Trophoblast cell (in vitro differentiated cells and primary cell): ENCODE measurements around the gene ACOT11.
A peak's percentile ranks its signal among the peaks of the same experiment; 100 is the strongest.

ENCODE experiments used
- DNase-seq, 2 donors: peaks; one replicate each; pipeline ENCODE4 v3.0.0-alpha.2; 2016
- H2AFZ ChIP-seq: 2 replicates; pipeline ENCODE4 v1.6.1; 2013; ENCODE audit warnings: low read length, moderate library complexity, mild to moderate bottlenecking; ENCODE audit not compliant: insufficient read depth, poor library complexity
- H2AK5ac ChIP-seq: 2 replicates; pipeline ENCODE4 v1.6.1; 2013; ENCODE audit warnings: mild to moderate bottlenecking, low read length
- H2BK120ac ChIP-seq: 2 replicates; pipeline ENCODE4 v1.6.1; 2013; ENCODE audit warnings: low read length, mild to moderate bottlenecking, moderate library complexity; ENCODE audit not compliant: insufficient read depth, poor library complexity
- H2BK12ac ChIP-seq: 2 replicates; pipeline ENCODE4 v1.6.1; 2013; ENCODE audit warnings: mild to moderate bottlenecking, low read length, moderate library complexity
- H2BK5ac ChIP-seq: 2 replicates; pipeline ENCODE4 v1.6.1; 2013; ENCODE audit warnings: low read length, low read depth, moderate library complexity, mild to moderate bottlenecking; ENCODE audit not compliant: poor library complexity
- H3K14ac ChIP-seq: 2 replicates; pipeline ENCODE4 v1.6.1; 2013; ENCODE audit warnings: mild to moderate bottlenecking, low read length
- H3K18ac ChIP-seq: 2 replicates; pipeline ENCODE4 v1.6.1; 2013; ENCODE audit warnings: mild to moderate bottlenecking, low read length
- H3K23ac ChIP-seq: 2 replicates; pipeline ENCODE4 v1.6.1; 2013; ENCODE audit warnings: low read length
- H3K27ac ChIP-seq: 2 replicates; pipeline ENCODE4 v1.5.1; 2013; ENCODE audit warnings: low read depth, mild to moderate bottlenecking, inconsistent platforms, low read length, moderate library complexity
- H3K27me3 ChIP-seq: 2 replicates; pipeline ENCODE4 v1.6.1; 2013; ENCODE audit warnings: inconsistent platforms, mild to moderate bottlenecking, low read length, moderate library complexity; ENCODE audit not compliant: insufficient read depth
- H3K36me3 ChIP-seq, 2 experiments: 1 replicate in 1 of 2; 2 replicates in 1 of 2; pipeline ENCODE4 v1.6.1; 2013; ENCODE audit warnings: low read length in 2 of 2, mild to moderate bottlenecking in 2 of 2, moderate library complexity in 1 of 2; ENCODE audit not compliant: insufficient read depth in 2 of 2, control insufficient read depth in 1 of 2
- H3K4ac ChIP-seq: 2 replicates; pipeline ENCODE4 v1.6.1; 2013; ENCODE audit warnings: low read depth, mild to moderate bottlenecking, low read length, moderate library complexity
- H3K4me1 ChIP-seq, 2 experiments: 1 replicate in 1 of 2; 2 replicates in 1 of 2; pipeline ENCODE4 v1.6.1; 2013; ENCODE audit warnings: low read length in 2 of 2, mild to moderate bottlenecking in 2 of 2, moderate library complexity in 1 of 2; ENCODE audit not compliant: insufficient read depth in 2 of 2, control insufficient read depth in 1 of 2
- H3K4me2 ChIP-seq: 2 replicates; pipeline ENCODE4 v1.6.1; 2013; ENCODE audit warnings: inconsistent platforms, mild to moderate bottlenecking, low read length, moderate library complexity
- H3K4me3 ChIP-seq: 2 replicates; pipeline ENCODE4 v1.5.1; 2013; ENCODE audit warnings: mild to moderate bottlenecking, low read depth, low read length, inconsistent platforms
- H3K79me1 ChIP-seq: one replicate; pipeline ENCODE4 v1.6.1; 2013; ENCODE audit warnings: low read length
- H3K79me2 ChIP-seq: 2 replicates; pipeline ENCODE4 v1.6.1; 2013; ENCODE audit warnings: low read length, mild to moderate bottlenecking; ENCODE audit not compliant: control insufficient read depth, insufficient read depth, poor library complexity
- H3K9ac ChIP-seq: 2 replicates; pipeline ENCODE4 v1.6.1; 2013; ENCODE audit warnings: mild to moderate bottlenecking, low read length
- H3K9me3 ChIP-seq: 2 replicates; pipeline ENCODE4 v1.6.1; 2013; ENCODE audit warnings: low read depth, mild to moderate bottlenecking, control low read depth, inconsistent platforms, low read length; ENCODE audit not compliant: insufficient read depth
- H4K12ac ChIP-seq: 2 replicates; pipeline ENCODE4 v1.6.1; 2013; ENCODE audit warnings: low read depth, mild to moderate bottlenecking, low read length, moderate library complexity
- H4K8ac ChIP-seq: 2 replicates; pipeline ENCODE4 v1.6.1; 2013; ENCODE audit warnings: low read depth, mild to moderate bottlenecking, low read length, moderate library complexity
- H4K91ac ChIP-seq: one replicate; pipeline ENCODE4 v1.6.1; 2013; ENCODE audit warnings: low read depth, mild to moderate bottlenecking, low read length, moderate library complexity
- WGBS: extraction: QIAGEN DNeasy Blood & Tissue Kit; methylation state at CpG from one replicate; pipeline ENCODE4 v1.1.7; 2013; ENCODE audit warnings: missing lambda C conversion rate; ENCODE audit not compliant: insufficient read length, insufficient coverage; ENCODE audit errors: extremely low coverage; 5-methylcytosine and 5-hydroxymethylcytosine counted together

ACOT11 gene

GRCh38 chr1:54567961-54568360 lies 19.9 kb downstream of the ACOT11 start:
- Histone ChIP-seq H3K4me3 (no peak overlapping the region), H3K14ac (no peak overlapping the region), H4K12ac (no peak overlapping the region), H3K4me1 (peaks cover 19 to 26% of the 10 kb centered on the region in 2 experiments), H3K4ac (no peak overlapping the region), H2BK120ac (no peak overlapping the region), H3K18ac (no peak overlapping the region), H3K9ac (no peak overlapping the region), H2BK12ac (no peak overlapping the region), H2AK5ac (no peak overlapping the region), H3K9me3 (peaks cover 4% of the 10 kb centered on the region), H2BK5ac (no peak overlapping the region), H4K8ac (no peak overlapping the region), H3K27ac (no peak overlapping the region), H3K36me3 (no peaks in the 10 kb centered on the region), H3K27me3 (no peaks in the 10 kb centered on the region), H4K91ac (no peak overlapping the region), H3K79me1 (peaks cover 4% of the 10 kb centered on the region), H2AFZ (no peak overlapping the region), H3K79me2 (no peaks in the 10 kb centered on the region), H3K23ac (no peak overlapping the region), H3K4me2 (no peak overlapping the region)
- no CpG with 5 or more reads among the region's 5 CpGs for WGBS
- DNase-seq = peak; percentile 17 to 56

- no peaks in the 10 kb centered on the region for H3K36me3 ChIP-seq
- H3K4me3 ChIP-seq = no peak overlapping the region
- no peaks in the 10 kb centered on the region for H3K9me3 ChIP-seq
- no peak overlapping the region for H4K8ac ChIP-seq
- no peak overlapping the region for H3K14ac ChIP-seq
- no peak overlapping the region for H3K18ac ChIP-seq
- no peak overlapping the region for H3K23ac ChIP-seq
- H3K27me3 ChIP-seq = no peaks in the 10 kb centered on the region
- H3K79me2 ChIP-seq = no peaks in the 10 kb centered on the region
- peaks cover 4% of the 10 kb centered on the region for H3K79me1 ChIP-seq
- no peak overlapping the region for H2AK5ac ChIP-seq
- H4K12ac ChIP-seq = no peak overlapping the region
- no peak overlapping the region for H4K91ac ChIP-seq
- H3K4me2 ChIP-seq = no peak overlapping the region
- H3K4ac ChIP-seq = no peak overlapping the region
- WGBS = no CpG with 5 or more reads among the region's 4 CpGs
- peaks cover 19 to 23% of the 10 kb centered on the region in 2 experiments for H3K4me1 ChIP-seq
- no peak overlapping the region for H3K9ac ChIP-seq
- no peak overlapping the region for H2BK120ac ChIP-seq
- no peak for DNase-seq
- H2BK5ac ChIP-seq = no peak overlapping the region
- H2BK12ac ChIP-seq = no peak overlapping the region
- H3K27ac ChIP-seq = no peak overlapping the region
- no peak overlapping the region for H2AFZ ChIP-seq
Measured at GRCh38 chr1:54569339-54569738, 21.3 kb downstream of the ACOT11 start.

- Histone ChIP-seq H2BK12ac (no peak overlapping the region), H3K9ac (no peak overlapping the region), H3K4me2 (no peak overlapping the region), H2AK5ac (no peak overlapping the region), H3K9me3 (no peaks in the 10 kb centered on the region), H3K36me3 (no peaks in the 10 kb centered on the region), H3K18ac (no peak overlapping the region), H3K14ac (no peak overlapping the region), H3K79me2 (no peaks in the 10 kb centered on the region), H3K4me3 (no peak overlapping the region), H4K8ac (no peak overlapping the region), H3K4ac (no peak overlapping the region), H2AFZ (no peak overlapping the region), H4K12ac (no peak overlapping the region), H3K27ac (no peak overlapping the region), H3K23ac (no peak overlapping the region), H2BK5ac (no peak overlapping the region), H2BK120ac (no peak overlapping the region), H3K79me1 (peaks cover 4% of the 10 kb centered on the region), H3K4me1 (peaks cover 23 to 24% of the 10 kb centered on the region in 2 experiments), H4K91ac (no peak overlapping the region), H3K27me3 (no peaks in the 10 kb centered on the region)
- no CpG with 5 or more reads among the region's 5 CpGs for WGBS
- no peak for DNase-seq
Measured at GRCh38 chr1:54570161-54570560, 22.1 kb downstream of the ACOT11 start.

- WGBS = no CpG with 5 or more reads among the region's 3 CpGs
- H3K4ac ChIP-seq = no peak overlapping the region
Measured at GRCh38 chr1:54571326-54571725, 23.3 kb downstream of the ACOT11 start.

More at GRCh38 chr1:54571326-54571725, 23.3 kb downstream of the ACOT11 start:
- Histone ChIP-seq H2BK5ac (no peak overlapping the region), H4K91ac (no peak overlapping the region), H2BK120ac (no peak overlapping the region), H3K4me3 (no peak overlapping the region), H2AFZ (no peak overlapping the region), H2BK12ac (no peak overlapping the region), H3K4me1 (peaks cover 25 to 27% of the 10 kb centered on the region in 2 experiments), H3K79me2 (no peaks in the 10 kb centered on the region), H4K12ac (no peak overlapping the region), H3K27ac (no peak overlapping the region), H3K23ac (no peak overlapping the region), H3K79me1 (peaks cover 4% of the 10 kb centered on the region), H3K14ac (no peak overlapping the region), H3K18ac (no peak overlapping the region), H4K8ac (no peak overlapping the region), H3K27me3 (no peaks in the 10 kb centered on the region), H3K9me3 (no peaks in the 10 kb centered on the region), H2AK5ac (no peak overlapping the region), H3K4me2 (no peak overlapping the region), H3K9ac (no peak overlapping the region), H3K36me3 (no peaks in the 10 kb centered on the region)
- DNase-seq = no peak
